C4-2B (cell line): Measurements from ENCODE around the gene ELAPOR1.
"Not testable (repeated sequence)": the region's sequence is repeated elsewhere in the genome, so short reads cannot be mapped to it uniquely, and the experiment has no call there.

Experiments used
- H3K27ac ChIP-seq: fragments of 450-650 bp; 2 replicates; pipeline ENCODE4 v1.5.1; 2017
- CTCF ChIP-seq: fragments of 450-650 bp; conservative IDR thresholded peaks from 2 replicates; pipeline ENCODE4 v1.5.1; 2017; ENCODE audit warnings: mild to moderate bottlenecking
- ZFX ChIP-seq: fragments of 450-650 bp; IDR thresholded peaks from 2 replicates; pipeline ENCODE4 v1.6.1; 2017

The ELAPOR1 gene

GRCh38 chr1:109140392-109140791, 26.5 kb downstream of the ELAPOR1 start:
- TF ChIP-seq ZFX = no peak
- no peak for TF ChIP-seq CTCF
- H3K27ac ChIP-seq = no peak overlapping the region

- TF ChIP-seq CTCF (no peak), ZFX (no peak)
- H3K27ac ChIP-seq = no peak overlapping the region
Measured at GRCh38 chr1:109142260-109142659, 28.3 kb downstream of the ELAPOR1 start.

- not testable (repeated sequence) for H3K27ac ChIP-seq
Measured at GRCh38 chr1:109142725-109143124, 28.8 kb downstream of the ELAPOR1 start.

- no peak overlapping the region for H3K27ac ChIP-seq
- TF ChIP-seq CTCF (no peak), ZFX (no peak)
Measured at GRCh38 chr1:109148987-109149561, 35.2 kb downstream of the ELAPOR1 start.

GRCh38 chr1:109149874-109150601, 36.1 kb downstream of the ELAPOR1 start:
- TF ChIP-seq ZFX = no peak
- TF ChIP-seq CTCF = no peak
- no peak overlapping the region for H3K27ac ChIP-seq

- H3K27ac ChIP-seq = peak overlapping the region; percentile 77
- TF ChIP-seq ZFX (no peak), CTCF (no peak)
Measured at GRCh38 chr1:109151146-109151990, 37.5 kb downstream of the ELAPOR1 start.

- TF ChIP-seq CTCF (no peak), ZFX (no peak)
Measured at GRCh38 chr1:109152196-109152595, 38.3 kb downstream of the ELAPOR1 start.

More at GRCh38 chr1:109152196-109152595, 38.3 kb downstream of the ELAPOR1 start:
- peak overlapping the region; percentile 77 for H3K27ac ChIP-seq
